ENCODE data around the gene MYO9B.

MYO9B gene

GRCh38 chr19:17125728-17126677 is 50.4 kb downstream of the MYO9B start:
- TF ChIP-seq GATA3 (IDR thresholded peaks at IDR 0.05; ENCODE audit: low read depth, low read length) (no peak), GATA2 (IDR thresholded peaks at IDR 0.05; ENCODE audit: low read depth, low read length) (no peak)

GRCh38 chr19:17127671-17128070 is 52.1 kb downstream of the MYO9B start:
- TF ChIP-seq GATA2 (IDR thresholded peaks at IDR 0.05; ENCODE audit: low read depth, low read length): no peak
- no peak for TF ChIP-seq GATA3 (IDR thresholded peaks at IDR 0.05; ENCODE audit: low read depth, low read length)

- TF ChIP-seq GATA2 (IDR thresholded peaks at IDR 0.05; ENCODE audit: low read depth, low read length) (no peak), GATA3 (IDR thresholded peaks at IDR 0.05; ENCODE audit: low read depth, low read length) (no peak)
Measured at GRCh38 chr19:17128403-17128802, 52.8 kb downstream of the MYO9B start.

GRCh38 chr19:17128820-17129219 is 53.2 kb downstream of the MYO9B start:
- TF ChIP-seq GATA2 (IDR thresholded peaks at IDR 0.05; ENCODE audit: low read depth, low read length) (no peak), GATA3 (IDR thresholded peaks at IDR 0.05; ENCODE audit: low read depth, low read length) (no peak)

- no peak for TF ChIP-seq GATA3 (IDR thresholded peaks at IDR 0.05; ENCODE audit: low read depth, low read length)
- no peak for TF ChIP-seq GATA2 (IDR thresholded peaks at IDR 0.05; ENCODE audit: low read depth, low read length)
Measured at GRCh38 chr19:17129377-17129776, 53.8 kb downstream of the MYO9B start.

- TF ChIP-seq GATA2 (IDR thresholded peaks at IDR 0.05; ENCODE audit: low read depth, low read length): peak; percentile 82
- TF ChIP-seq GATA3 (IDR thresholded peaks at IDR 0.05; ENCODE audit: low read depth, low read length): peak; percentile 63; the same call in 1 of the 2 replicates
Measured at GRCh38 chr19:17135001-17135853, 59.6 kb downstream of the MYO9B start.

- TF ChIP-seq GATA2 (IDR thresholded peaks at IDR 0.05; ENCODE audit: low read depth, low read length) (no peak), GATA3 (IDR thresholded peaks at IDR 0.05; ENCODE audit: low read depth, low read length) (no peak)
Measured at GRCh38 chr19:17136021-17136420, 60.4 kb downstream of the MYO9B start.

- TF ChIP-seq GATA3 (IDR thresholded peaks at IDR 0.05; ENCODE audit: low read depth, low read length): no peak
- no peak for TF ChIP-seq GATA2 (IDR thresholded peaks at IDR 0.05; ENCODE audit: low read depth, low read length)
Measured at GRCh38 chr19:17136617-17137016, 61.0 kb downstream of the MYO9B start.

- no peak for TF ChIP-seq GATA2 (IDR thresholded peaks at IDR 0.05; ENCODE audit: low read depth, low read length)
- TF ChIP-seq GATA3 (IDR thresholded peaks at IDR 0.05; ENCODE audit: low read depth, low read length): no peak
Measured at GRCh38 chr19:17137417-17137816, 61.8 kb downstream of the MYO9B start.

GRCh38 chr19:17138937-17139598 is 63.5 kb downstream of the MYO9B start:
- TF ChIP-seq GATA2 (IDR thresholded peaks at IDR 0.05; ENCODE audit: low read depth, low read length) (no peak), GATA3 (IDR thresholded peaks at IDR 0.05; ENCODE audit: low read depth, low read length) (no peak)

- TF ChIP-seq GATA3 (IDR thresholded peaks at IDR 0.05; ENCODE audit: low read depth, low read length) (no peak), GATA2 (IDR thresholded peaks at IDR 0.05; ENCODE audit: low read depth, low read length) (no peak)
Measured at GRCh38 chr19:17145546-17146497, 70.2 kb downstream of the MYO9B start.

GRCh38 chr19:17148130-17148529 is 72.6 kb downstream of the MYO9B start:
- TF ChIP-seq GATA3 (IDR thresholded peaks at IDR 0.05; ENCODE audit: low read depth, low read length) (no peak), GATA2 (IDR thresholded peaks at IDR 0.05; ENCODE audit: low read depth, low read length) (no peak)

Data from SH-SY5Y (cell line).